Parathyroid adenoma (tissue), 2 donors: ENCODE results near the gene KRT6A.

Experiments
- H2AFZ ChIP-seq: fragments of 300-600 bp; sonication (generic); one replicate; pipeline ENCODE4 v1.7.0; 2017; ENCODE audit warnings: antibody characterized with exemption, mild to moderate bottlenecking
- H3K27ac ChIP-seq: fragments of 300-600 bp; sonication (generic); one replicate; pipeline ENCODE4 v1.7.0; 2017
- H3K27me3 ChIP-seq: fragments of 300-600 bp; sonication (generic); one replicate; pipeline ENCODE4 v1.7.0; 2017; ENCODE audit warnings: low read length; ENCODE audit not compliant: control insufficient read depth, insufficient read depth
- H3K36me3 ChIP-seq: fragments of 300-600 bp; sonication (generic); one replicate; pipeline ENCODE4 v1.7.0; 2017; ENCODE audit warnings: low read length; ENCODE audit not compliant: control insufficient read depth, insufficient read depth
- H3K4me1 ChIP-seq: fragments of 300-600 bp; sonication (generic); one replicate; pipeline ENCODE4 v1.7.0; 2017; ENCODE audit warnings: control low read depth
- H3K4me2 ChIP-seq: fragments of 300-600 bp; sonication (generic); one replicate; pipeline ENCODE4 v1.7.0; 2017; ENCODE audit warnings: low read length
- H3K4me3 ChIP-seq: fragments of 300-600 bp; sonication (generic); one replicate; pipeline ENCODE4 v1.7.0; 2017; ENCODE audit warnings: low read depth, low read length
- H3K79me2 ChIP-seq: fragments of 300-600 bp; sonication (generic); one replicate; pipeline ENCODE4 v1.7.0; 2017; ENCODE audit warnings: control low read depth
- H3K9ac ChIP-seq: fragments of 300-600 bp; sonication (generic); one replicate; pipeline ENCODE4 v1.7.0; 2017; ENCODE audit warnings: mild to moderate bottlenecking
- H3K9me3 ChIP-seq: fragments of 300-600 bp; sonication (generic); one replicate; pipeline ENCODE4 v1.7.0; 2017; ENCODE audit warnings: low read length; ENCODE audit not compliant: control insufficient read depth
- TF ChIP-seq, protein P1 (sequence below): fragments of 300-600 bp; sonication (generic); IDR thresholded peaks from one replicate; pipeline ENCODE4 v1.7.0; 2017; ENCODE audit warnings: antibody characterized with exemption, mild to moderate bottlenecking
- donor health status: primary hyperparathyroidism.

KRT6A gene

DNA sequence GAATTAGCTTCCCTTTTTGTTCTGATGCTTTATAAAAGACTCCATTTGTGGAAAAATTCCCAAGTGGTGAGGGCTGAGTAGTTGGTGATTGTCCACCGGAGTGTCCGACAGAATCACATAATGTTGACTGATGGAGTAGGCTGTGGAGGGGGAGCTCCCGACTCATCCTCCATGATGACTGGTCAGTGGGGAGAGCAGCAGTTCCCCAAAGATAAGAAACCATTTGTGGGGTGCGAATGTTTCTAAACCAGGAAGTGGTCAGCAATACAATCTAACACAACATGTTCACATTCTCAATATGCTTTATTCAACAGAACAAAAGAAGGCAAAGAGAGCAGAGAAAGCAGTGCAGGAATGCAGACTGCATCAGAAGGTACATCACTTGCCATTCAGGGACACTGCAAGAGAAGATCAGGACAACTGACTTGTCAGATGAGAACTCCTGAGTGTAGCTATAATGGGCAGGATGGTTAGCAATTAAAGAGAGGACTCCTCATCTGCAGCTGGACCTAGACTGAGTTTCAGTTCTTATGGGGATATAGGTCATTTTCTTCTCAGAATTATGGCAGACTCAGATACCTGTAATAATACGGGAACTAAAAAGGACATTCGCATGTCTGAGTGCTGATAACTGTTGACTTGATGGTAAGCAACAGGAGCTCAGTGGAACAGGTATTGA is 46.6 kb downstream of the KRT6A start:
- TF ChIP-seq, protein P1, sequence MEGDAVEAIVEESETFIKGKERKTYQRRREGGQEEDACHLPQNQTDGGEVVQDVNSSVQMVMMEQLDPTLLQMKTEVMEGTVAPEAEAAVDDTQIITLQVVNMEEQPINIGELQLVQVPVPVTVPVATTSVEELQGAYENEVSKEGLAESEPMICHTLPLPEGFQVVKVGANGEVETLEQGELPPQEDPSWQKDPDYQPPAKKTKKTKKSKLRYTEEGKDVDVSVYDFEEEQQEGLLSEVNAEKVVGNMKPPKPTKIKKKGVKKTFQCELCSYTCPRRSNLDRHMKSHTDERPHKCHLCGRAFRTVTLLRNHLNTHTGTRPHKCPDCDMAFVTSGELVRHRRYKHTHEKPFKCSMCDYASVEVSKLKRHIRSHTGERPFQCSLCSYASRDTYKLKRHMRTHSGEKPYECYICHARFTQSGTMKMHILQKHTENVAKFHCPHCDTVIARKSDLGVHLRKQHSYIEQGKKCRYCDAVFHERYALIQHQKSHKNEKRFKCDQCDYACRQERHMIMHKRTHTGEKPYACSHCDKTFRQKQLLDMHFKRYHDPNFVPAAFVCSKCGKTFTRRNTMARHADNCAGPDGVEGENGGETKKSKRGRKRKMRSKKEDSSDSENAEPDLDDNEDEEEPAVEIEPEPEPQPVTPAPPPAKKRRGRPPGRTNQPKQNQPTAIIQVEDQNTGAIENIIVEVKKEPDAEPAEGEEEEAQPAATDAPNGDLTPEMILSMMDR, result no peak
- H2AFZ ChIP-seq, result no peak overlapping the region

GRCh38 chr12:52445876-52446275 is 47.2 kb downstream of the KRT6A start:
- H3K9ac ChIP-seq, result no peak overlapping the region
- H3K79me2 ChIP-seq, result no peaks in the 10 kb centered on the region
- TF ChIP-seq, protein P1, result no peak
- no peaks in the 10 kb centered on the region for H3K4me1 ChIP-seq
- no peak overlapping the region for H2AFZ ChIP-seq
- H3K27ac ChIP-seq, result no peak overlapping the region
- no peak overlapping the region for H3K4me3 ChIP-seq
- H3K4me2 ChIP-seq, result no peak overlapping the region
- H3K27me3 ChIP-seq, result no peaks in the 10 kb centered on the region
- H3K36me3 ChIP-seq, result no peaks in the 10 kb centered on the region
- no peaks in the 10 kb centered on the region for H3K9me3 ChIP-seq

More for the DNA sequence above, 46.6 kb downstream of the KRT6A start:
- H3K4me1 ChIP-seq, result no peaks in the 10 kb centered on the region
- no peak overlapping the region for H3K4me2 ChIP-seq
- H3K4me3 ChIP-seq, result no peak overlapping the region
- H3K9ac ChIP-seq, result no peak overlapping the region
- H3K9me3 ChIP-seq, result no peaks in the 10 kb centered on the region
- no peaks in the 10 kb centered on the region for H3K27me3 ChIP-seq
- H3K79me2 ChIP-seq, result no peaks in the 10 kb centered on the region
- H3K27ac ChIP-seq, result no peak overlapping the region
- H3K36me3 ChIP-seq, result no peaks in the 10 kb centered on the region

- H3K9ac ChIP-seq, result no peak overlapping the region
- H3K4me2 ChIP-seq, result no peak overlapping the region
- no peaks in the 10 kb centered on the region for H3K36me3 ChIP-seq
- no peak overlapping the region for H3K4me3 ChIP-seq
- H3K27me3 ChIP-seq, result no peaks in the 10 kb centered on the region
- H3K9me3 ChIP-seq, result no peaks in the 10 kb centered on the region
- TF ChIP-seq, protein P1, result no peak
- H2AFZ ChIP-seq, result no peak overlapping the region
- H3K27ac ChIP-seq, result no peak overlapping the region
- no peaks in the 10 kb centered on the region for H3K79me2 ChIP-seq
- H3K4me1 ChIP-seq, result no peaks in the 10 kb centered on the region
Measured at GRCh38 chr12:52444647-52445595, 48.1 kb downstream of the KRT6A start.

DNA sequence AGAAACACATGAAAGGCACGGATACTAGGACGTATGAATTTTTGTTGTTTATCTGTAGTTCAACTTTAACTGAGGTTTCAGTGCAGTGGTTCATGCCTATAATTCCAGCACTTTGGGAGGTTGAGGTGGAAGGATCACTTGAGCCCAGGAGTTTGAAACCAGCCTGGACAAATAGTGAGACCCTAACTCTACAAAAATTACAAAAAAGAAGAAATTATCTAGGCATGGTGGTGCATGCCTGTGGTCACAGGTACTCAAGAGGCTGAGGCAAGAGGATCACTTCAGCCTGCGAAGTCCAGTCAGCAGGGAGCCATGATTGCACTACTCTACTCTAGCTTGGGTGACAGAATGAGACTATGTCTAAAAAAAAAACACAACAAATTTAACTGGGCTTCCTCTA is 49.1 kb downstream of the KRT6A start:
- Histone ChIP-seq H3K4me2 (no peak overlapping the region), H3K27me3 (no peaks in the 10 kb centered on the region), H2AFZ (no peak overlapping the region), H3K4me3 (no peak overlapping the region), H3K4me1 (no peaks in the 10 kb centered on the region), H3K9ac (no peak overlapping the region), H3K36me3 (no peaks in the 10 kb centered on the region), H3K27ac (no peak overlapping the region), H3K9me3 (no peaks in the 10 kb centered on the region), H3K79me2 (no peaks in the 10 kb centered on the region)
- TF ChIP-seq, protein P1, result no peak
